Measurements from ENCODE around the gene ZCCHC12. TPM values are rescaled to one million over a fixed set of nuclear protein-coding genes. Genes with fewer than 3 reads are reported as not detected.

The ZCCHC12 gene
- total and polyA plus RNA-seq, 12 donors = 0.01 to 0.17 TPM; not detected in 10

- intact Hi-C loops (cut with DNase I) = no loop called here
- ATAC-seq (no peak), DNase-seq (no peak)
- no peak overlapping the region for H3K4me3 ChIP-seq
- no peaks in the 10 kb centered on the region for H3K9me3 ChIP-seq
- H3K27ac ChIP-seq = no peak overlapping the region
- H3K36me3 ChIP-seq = no peaks in the 10 kb centered on the region
- H3K4me1 ChIP-seq = peaks cover 0 to 9% (median 0%) of the 10 kb centered on the region in 9 donors
- WGBS, 2 donors = 70 to 72% methylated on average over 3 of the region's 3 CpGs
- no peak for TF ChIP-seq CTCF (IDR thresholded peaks at IDR 0.05)
- peaks cover 0 to 5% (median 0%) of the 10 kb centered on the region in 7 donors for H3K27me3 ChIP-seq
Observed at GRCh38 chrX:118867251-118867650, 43.6 kb downstream of the ZCCHC12 start.

DNA sequence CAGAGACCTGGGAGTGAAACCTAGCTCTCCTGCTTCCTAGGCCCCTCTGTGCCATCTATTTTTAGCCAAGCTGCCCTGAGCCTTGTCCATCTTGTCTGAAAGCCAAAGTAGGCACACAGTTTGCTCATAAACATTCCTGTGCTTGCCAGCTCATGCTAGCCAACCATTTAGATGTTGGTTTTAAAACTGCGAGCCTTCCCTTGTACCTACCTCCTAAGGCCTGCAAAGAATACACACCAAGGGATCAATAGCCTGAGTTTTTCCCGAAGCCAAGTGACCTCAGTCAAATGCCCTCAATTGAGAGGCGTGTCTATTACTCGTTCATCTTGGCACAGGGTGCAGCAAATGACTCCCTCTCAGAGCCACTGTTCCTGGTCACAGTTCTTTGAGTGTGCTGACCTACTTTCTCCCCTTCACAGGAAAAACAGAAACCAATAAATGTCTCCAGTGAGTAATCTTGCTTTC lies 48.5 kb downstream of the ZCCHC12 start:
- H3K36me3 ChIP-seq = no peaks in the 10 kb centered on the region
- H3K27me3 ChIP-seq = no peaks in the 10 kb centered on the region
- no peak overlapping the region for H3K4me3 ChIP-seq
- WGBS, 2 donors = 29 to 40% methylated on average over 4 of the region's 4 CpGs
- ATAC-seq (peak; percentile 68 to 94 (median 86)), DNase-seq (peak in 1 of 2 donors; percentile 6)
- intact Hi-C loops (cut with DNase I) = no loop called here
- peaks cover 0 to 18% (median 0%) of the 10 kb centered on the region in 9 donors for H3K4me1 ChIP-seq
- peak overlapping the region; percentile 14 to 73 (median 62) for H3K27ac ChIP-seq
- no peak for TF ChIP-seq CTCF (IDR thresholded peaks at IDR 0.05)
- H3K9me3 ChIP-seq = no peaks in the 10 kb centered on the region

Other genes starting within 250 kb of the ZCCHC12 start
- 10 to 100 TPM in 8 of 10 donors, 1 to 10 TPM in 2; 8.9 to 38.4 (median 13.1) TPM for gene IL13RA1, start 96.2 kb upstream of the ZCCHC12 start, total RNA-seq
- gene IL13RA1, start 96.2 kb upstream of the ZCCHC12 start, polyA plus RNA-seq = 10 to 100 TPM in 1 of 2 donors, 1 to 10 TPM in 1; 8.6 to 14.0 TPM
- 1 to 10 TPM in 8 of 10 donors, under 1 TPM in 2; 0.43 to 6.1 (median 1.4) TPM for gene LONRF3, start 150.8 kb downstream of the ZCCHC12 start, total RNA-seq
- 1 to 10 TPM in 1 of 2 donors, under 1 TPM in 1; 0.65 to 1.3 TPM for gene LONRF3, start 150.8 kb downstream of the ZCCHC12 start, polyA plus RNA-seq
- gene CT47C1, start 249.2 kb downstream of the ZCCHC12 start, total RNA-seq = not detected
- gene CT47C1, start 249.2 kb downstream of the ZCCHC12 start, polyA plus RNA-seq = not detected